Limb (tissue), 2 donors: Measurements from ENCODE around the gene F13A1.
A peak's percentile ranks its signal among the peaks of the same experiment; 100 is the strongest.
"Not testable (repeated sequence)": the region's sequence is repeated elsewhere in the genome, so short reads cannot be mapped to it uniquely, and the experiment has no call there.

ENCODE experiments used
- DNase-seq, 2 donors: peaks; one replicate each; pipeline ENCODE4 v3.0.0-alpha.2; 2016; ENCODE audit errors: extremely low spot score in 2 of 2

The F13A1 gene

DNA sequence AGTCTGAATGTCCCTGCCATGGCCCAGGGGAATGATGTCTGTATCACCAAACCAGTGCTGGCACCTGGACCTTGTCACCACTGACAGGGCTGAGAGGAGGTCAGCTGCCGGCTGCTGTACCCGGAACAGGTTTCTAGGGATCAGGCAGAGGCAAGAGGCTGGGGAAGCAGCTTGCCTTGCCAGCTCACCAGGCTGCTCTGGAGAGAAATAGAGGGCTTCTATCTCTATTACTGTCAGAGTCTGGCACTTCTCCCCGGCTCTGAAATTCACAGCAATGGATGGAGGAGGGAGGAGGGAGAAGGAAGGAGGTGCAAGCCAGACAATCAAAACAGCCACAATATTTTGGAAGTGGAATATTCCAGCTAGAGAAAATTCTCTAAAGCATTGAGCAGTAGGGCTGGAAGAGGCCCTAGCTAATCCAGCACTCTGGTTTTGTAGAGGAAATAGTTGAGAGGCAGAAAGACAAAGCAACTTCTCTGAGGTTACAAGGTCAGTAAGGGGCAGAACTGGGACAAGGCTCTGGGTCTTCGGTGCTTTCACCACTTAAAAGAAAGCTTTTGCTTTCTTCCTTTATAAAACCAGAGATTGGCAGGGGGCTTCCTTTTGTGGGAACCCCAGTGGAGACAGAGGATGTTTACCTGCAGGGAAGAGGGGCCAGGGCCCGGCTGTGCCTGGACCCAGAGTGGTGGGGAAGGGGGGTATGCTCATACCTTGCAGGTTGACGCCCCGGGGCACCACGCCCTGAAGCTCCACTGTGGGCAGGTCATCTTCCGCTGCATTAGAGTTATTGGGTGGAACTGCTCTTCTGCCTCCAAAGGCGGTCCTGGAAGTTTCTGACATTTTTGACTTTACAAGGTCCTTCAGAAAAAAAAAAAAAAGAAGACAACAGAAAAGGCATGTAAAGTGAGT lies 2.4 kb downstream of the F13A1 start:
- DNase-seq, result no peak

DNA sequence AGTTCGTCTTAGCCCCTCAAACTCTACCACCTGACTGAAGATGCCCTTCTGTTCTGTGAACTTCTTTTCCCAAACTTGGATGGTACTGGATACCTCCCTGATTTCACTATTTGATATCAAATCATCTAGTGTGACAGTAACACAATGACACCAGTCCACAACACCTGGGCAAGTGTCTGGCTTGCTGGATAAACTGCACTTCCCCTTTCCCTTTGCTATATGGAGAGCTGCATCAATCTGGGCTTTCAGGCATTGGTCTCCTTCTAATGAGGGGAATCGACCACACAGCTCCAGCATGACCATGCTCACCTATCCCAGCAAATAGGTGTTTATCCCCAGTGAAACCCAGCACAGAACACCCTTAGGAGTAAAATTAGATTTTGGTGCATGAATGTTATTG lies 3.1 kb downstream of the F13A1 start:
- no peak for DNase-seq

DNA sequence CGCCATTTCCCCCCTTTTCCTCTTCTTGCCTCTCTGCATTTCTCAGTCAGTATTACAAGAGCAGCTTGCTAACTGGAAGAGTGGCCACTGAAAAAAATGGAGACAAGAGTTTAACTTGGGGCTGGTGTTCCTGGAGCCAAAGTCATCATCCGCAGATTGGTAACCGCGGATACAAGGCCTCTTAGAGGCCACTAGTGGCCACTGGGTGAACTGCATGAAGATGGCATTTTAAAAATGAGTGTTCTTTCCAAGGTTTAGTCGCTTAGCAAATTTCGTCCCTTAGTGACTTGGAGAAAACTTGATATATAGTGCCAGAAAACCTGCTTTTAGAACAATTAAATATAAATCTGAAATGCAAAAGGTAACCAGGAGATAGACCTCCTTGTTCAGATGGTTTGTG lies 4.8 kb downstream of the F13A1 start:
- peak; percentile 50 to 64 for DNase-seq

DNA sequence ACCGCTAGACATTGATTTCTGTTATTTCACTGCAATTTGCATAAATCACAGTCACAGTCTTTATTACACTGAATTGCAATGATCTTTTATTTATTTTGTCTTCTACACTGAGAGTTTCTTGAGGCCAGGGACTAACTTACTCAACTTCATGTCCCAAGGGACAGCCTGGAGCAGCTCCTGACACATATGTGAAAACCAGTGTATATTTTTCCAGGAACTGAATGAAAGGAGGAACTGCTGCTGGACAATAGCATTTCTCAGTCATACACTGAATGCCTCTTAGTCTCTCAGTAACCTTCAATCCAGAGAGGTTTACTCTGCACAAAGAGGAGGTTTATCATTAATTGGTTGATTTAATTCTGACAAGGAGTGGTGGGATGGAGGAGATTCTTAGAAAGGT lies 5.9 kb downstream of the F13A1 start:
- no peak for DNase-seq

DNA sequence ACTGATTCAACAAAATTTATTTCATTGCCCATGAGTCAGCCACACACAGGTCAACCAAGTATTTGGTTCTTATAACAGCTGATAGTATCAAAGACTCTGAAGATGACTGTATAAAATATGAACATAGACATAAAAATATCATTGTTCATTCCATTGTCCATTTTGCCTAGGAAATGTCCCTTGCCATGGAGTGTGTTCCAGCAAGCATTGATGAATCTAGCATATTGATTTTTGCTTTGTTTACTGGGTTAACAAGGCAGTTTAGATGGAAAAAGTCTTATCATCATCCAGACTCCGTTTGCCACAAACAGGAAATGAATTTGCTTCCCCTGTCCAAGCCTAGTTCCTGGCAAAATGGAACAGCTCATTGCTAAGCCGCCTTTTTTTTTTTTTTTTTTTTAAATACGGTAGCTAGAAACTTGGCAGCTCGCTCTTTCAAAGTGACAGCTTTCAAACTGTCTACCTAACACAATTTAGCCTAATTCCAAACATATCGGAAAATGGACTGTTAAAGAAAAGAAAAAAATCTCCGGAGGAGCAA lies 7.5 kb downstream of the F13A1 start:
- no peak for DNase-seq

DNA sequence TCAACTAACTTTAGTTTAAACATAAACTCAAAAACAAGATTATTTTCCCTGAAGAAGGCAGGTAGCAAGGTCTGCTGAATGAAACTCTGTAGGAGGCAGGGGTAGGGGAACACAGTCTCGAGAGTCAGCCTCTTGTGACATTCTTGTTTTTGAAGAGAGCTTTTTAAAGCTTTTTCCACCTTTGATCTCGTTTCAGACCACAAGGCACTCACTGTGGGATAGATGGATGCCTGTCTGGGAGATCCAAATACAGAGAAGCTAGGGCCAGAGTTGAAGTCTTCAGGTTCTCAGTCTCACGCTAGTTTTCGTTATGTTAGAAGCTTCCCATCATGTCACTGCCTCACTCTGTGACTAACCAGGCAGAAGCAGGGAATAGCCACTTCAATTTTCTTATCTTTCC lies 14.9 kb downstream of the F13A1 start:
- DNase-seq, result no peak

DNA sequence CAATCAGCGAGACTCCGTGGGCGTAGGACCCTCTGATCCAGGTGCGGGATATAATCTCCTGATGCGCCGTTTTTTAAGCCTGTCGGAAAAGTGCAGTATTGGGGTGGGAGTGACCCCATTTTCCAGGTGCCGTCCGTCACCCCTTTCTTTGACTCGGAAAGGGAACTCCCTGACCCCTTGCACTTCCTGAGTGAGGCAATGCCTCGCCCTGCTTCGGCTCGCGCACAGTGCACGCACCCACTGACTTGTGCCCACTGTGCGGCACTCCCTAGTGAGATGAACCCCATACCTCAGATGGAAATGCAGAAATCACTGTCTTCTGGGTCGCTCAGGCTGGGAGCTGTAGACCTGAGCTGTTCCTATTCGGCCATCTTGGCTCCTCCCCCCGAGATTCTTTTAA lies 20.1 kb downstream of the F13A1 start:
- not testable (repeated sequence) for DNase-seq

DNA sequence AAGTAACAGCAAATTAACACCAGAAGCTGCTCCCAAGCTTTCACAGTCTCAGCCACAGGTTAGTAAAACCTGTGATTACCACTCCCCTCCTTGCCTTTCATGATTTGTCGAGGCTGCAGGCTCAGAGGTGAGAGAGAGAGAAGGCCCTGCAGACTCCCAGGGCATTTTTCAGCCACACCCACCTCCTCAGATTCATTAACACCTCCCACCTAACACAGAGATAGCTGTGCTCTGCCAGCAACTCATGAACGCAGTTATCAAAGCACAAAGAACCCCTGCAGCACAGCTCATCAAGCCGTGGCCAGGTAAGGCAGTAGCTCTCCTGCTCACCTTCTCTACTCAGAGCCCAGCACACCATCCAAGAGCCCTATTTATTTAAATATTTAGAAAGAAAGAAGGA lies 27.1 kb downstream of the F13A1 start:
- no peak for DNase-seq

DNA sequence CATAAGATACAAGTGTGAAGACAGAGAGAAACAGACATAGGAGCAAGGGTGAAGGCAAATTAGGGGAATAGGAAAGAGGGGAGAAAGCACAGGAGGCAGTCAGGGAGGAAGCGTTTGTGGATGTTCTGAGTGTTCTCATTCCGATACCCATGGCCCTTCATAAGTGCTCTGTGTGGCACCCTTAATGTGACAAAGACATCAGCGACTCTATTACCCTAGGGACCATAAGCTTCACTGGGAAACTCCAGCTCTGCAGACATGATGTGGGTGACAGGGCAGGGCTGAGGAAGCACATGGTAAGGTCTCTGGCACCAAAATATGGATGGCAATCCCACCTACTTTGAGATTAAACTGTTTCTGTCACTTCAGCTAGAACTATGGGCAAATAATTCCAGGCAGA lies 33.0 kb downstream of the F13A1 start:
- no peak for DNase-seq

DNA sequence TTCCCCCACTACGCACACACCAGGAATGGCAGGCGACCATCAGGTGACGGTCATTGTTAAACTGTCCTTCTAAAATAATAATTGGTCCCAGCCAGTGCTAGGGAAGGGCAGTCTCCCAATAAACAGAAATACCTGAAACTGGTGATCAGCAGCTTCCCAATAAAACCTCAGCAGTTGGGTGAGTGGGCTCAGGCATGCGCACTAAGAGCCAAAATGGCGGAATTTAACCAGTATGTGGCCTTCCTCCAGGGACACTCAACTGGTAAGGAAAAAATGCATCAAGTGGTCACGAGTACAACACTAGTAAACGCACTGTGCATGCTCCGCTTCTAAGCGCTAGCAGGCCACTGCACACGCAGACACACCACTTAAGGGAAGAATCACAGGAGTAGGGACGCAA lies 34.8 kb downstream of the F13A1 start:
- no peak for DNase-seq

DNA sequence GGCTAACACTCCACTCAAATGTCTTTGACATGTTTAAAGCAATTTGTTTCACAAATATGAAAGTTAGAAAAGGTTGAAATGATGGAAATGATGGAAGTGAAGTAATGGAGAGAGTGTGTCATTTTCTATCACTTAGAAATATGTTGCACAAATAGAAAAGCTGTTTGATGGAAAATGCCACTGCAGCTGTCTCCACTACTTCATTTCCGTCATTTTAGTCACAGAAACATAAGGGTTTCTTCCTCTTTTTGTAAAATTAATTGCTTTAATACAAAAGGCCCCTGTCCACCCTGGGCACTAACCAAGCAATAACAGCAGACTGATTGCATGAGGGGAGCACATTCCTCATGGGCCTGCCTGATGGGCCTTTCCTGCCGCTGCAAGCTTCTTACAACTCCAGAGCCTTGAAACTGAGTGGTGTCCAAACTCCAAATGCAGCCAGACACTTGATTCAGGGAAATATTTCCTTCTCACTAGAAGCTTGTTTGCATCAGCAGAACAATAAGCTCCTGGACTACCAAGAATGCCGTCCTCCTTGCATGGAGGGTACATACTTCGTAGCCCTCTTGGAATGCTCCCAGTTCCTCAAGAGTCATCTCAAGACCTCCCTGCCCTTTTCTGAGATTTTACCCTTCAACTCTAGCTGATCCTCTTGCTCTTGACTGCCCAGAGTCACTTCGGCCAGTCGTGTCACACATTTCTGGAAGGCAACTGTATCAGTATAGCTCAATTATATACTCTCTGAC lies 36.1 kb downstream of the F13A1 start:
- DNase-seq, result no peak

DNA sequence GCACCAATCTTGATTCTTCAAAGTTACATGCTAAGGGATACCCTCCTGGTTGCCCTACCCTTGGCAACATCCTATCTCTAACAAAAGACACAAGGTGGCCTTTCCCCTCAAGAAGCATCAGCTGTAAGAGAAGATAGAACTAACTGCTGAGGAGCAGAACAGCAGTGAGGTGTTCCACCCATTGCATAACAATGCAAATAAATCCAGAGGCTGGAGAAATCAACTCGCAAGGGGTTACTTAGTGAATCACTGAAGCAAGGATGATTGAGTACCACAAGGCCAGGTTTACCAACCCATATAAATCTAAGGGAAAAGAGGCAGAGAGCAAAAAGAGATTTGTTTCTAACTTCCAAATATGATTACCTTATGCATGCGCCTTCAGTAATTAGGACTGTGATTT lies 36.7 kb downstream of the F13A1 start:
- DNase-seq, result no peak

DNA sequence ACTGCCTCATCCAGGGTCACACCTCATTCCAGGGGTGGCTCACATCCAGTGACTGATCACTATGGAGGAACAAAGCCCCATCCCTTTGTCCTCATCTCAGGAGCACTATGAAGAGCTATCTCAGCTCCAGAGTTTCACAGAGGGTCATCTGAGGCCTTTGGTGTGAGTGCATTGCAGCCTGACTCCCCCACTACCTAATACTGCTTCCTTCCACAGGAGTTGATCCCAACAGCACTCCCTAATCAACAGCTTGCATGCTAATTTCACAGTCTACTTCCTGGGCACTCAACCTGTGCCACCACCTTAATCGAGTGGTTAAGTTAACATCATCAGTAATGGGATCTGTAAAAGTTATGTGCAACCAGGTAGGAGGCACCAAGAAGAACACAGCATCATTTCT lies 37.7 kb downstream of the F13A1 start:
- no peak for DNase-seq

DNA sequence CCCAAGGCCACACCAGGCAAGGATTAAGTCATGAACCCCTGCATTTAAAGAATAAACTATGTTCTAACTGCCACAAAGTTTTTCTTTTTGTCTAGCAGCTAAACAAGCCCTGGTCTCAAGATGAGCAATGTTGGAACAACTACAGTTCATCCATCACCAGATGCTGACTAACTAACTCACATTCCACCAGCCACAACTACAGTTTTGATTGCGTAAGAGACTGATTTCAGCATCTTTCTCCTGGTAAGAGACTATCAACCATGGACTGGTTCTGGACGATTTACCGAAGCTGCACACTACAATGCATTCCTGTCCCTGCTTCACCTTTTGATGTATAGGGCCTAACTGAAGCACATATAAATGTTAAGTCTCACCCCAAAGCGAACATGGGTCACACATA lies 43.0 kb downstream of the F13A1 start:
- DNase-seq, result no peak

DNA sequence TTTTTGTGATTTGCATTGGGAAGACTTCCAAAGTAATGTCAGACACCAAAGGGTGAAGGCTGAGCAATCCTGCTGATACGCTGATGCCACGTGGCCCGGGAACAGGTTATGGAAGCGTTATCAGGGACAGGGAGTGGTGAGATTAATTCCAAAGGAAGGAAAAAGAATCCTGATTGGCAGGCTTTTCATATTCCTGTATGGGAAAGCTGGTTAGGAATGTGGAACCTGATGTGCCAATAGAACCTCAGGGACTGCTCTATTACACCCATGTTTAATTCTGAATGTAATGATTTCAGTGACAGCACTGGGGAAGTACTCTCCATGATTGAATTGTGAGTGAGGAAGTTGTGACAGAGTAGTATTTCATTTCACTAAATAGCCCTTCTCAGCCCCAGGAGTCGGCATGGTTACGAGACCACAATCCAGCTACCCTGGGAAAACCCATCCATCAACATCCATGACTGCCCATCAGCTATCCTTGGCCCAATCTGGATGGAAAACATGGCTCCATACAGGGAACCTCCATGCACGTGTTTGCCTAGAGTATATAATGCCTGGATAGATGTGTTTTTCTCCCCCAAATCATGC lies 49.4 kb downstream of the F13A1 start:
- no peak for DNase-seq

DNA sequence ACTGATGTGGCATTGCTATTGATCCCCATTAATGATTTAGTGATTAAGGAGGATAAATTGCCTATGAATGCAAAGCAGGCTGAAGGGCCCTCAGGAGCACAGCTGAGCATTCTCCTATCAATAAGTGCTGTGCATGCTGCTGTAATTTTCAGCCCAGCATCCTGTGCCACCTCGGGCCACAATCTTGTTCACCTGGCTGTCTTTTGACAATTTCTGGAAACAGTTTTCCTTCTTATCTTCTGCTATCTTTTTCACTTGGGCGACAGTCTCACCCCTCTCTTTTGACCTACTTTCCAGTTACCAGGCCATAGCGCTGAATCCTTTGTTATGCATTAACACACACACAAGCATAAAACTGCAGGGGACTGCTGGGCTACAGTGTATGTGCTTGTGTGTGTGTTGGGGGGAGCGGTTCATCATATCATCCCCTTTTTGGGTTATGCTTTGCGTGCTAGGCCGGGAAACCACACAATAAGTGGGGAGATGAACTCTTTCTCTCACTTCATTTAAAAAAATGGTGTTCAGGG lies 60.2 kb downstream of the F13A1 start:
- no peak for DNase-seq

DNA sequence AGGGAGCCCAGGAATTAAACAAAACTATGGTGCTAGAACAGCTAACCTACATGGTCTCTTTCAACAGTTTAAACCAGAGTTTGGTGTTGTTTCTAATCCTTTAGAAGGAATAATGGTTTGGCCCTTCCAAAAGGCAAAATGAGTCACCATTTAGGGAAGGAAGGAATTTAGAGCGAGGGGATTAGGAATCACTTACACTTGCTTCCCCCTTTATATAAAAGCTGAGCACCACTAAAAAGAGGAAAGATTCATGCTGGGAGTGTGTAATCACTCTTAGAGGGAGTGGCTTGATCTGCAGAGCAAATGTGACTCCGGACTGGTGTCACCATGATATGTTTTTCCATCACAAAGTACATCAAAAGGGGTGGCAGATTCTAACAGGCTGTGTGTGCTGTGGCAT lies 63.6 kb downstream of the F13A1 start:
- no peak for DNase-seq

DNA sequence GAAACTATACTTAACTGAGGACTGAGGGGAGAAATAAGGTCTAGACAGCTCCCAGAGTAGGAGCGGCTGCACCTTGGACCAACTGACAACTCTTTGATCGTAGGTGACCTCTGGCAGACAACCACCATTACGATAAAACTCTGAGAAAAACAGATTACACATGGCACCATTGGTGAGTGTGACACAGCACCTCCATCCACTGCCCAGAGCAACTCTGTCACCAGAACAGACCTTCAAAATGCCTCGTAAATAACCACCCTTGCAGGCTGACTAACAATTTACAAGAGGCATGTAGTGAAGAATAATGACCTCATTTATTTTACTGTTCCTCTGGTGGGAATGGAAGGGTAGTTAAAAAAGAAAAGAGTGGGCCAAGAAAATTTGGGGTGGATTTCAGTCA lies 64.2 kb downstream of the F13A1 start:
- DNase-seq, result no peak

DNA sequence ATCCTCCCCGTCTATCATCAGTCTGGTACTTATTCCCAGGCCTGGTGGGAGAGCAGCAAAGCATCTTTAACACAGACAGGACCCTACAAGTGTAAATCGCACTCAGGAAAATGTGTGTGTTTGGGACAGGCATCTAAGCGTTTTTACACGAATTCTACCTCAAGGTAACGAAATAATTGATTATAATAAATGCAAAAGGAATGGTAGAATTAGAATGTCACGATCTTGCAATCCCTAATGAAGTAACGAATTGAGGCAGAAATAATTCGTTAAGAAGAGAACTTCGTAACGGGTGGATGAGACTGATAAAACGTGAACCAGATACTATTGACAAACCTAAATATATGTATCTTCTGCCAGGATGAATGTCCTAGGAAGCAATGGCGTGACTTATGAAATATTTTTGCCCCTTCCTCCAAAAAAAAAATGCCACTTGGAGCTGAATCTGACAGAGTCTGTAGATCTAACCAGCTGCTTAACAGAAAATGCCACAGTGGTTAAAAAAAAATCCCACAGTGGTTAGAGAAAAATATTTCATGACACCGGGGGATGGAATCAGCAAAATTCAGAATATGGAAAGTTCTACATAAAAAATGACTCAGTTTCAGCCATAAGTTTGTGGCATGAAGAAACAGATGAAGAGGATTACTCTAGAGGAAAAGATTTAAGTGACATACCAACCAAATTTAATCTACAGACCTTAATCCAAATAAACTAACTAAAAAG lies 68.7 kb downstream of the F13A1 start:
- DNase-seq, result no peak

DNA sequence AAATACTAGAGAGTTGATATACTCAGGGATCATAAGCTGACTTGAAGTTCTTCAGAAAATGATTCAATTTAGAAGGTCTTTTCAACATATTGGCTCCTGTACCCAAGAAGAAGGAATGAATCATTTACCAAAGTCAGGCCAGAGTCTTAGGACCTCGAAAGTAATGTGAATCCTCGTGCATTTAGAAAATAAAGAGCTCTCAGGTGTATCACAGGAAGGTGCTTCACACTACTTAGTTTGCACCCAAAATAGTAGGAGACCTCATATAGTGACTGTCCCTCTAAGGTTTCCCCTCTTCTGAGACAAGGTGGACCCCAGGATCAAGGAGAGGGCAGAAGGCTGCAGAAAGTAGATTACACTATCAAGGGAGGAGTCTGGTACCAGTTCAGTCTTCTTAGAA lies 71.8 kb downstream of the F13A1 start:
- DNase-seq, result no peak

DNA sequence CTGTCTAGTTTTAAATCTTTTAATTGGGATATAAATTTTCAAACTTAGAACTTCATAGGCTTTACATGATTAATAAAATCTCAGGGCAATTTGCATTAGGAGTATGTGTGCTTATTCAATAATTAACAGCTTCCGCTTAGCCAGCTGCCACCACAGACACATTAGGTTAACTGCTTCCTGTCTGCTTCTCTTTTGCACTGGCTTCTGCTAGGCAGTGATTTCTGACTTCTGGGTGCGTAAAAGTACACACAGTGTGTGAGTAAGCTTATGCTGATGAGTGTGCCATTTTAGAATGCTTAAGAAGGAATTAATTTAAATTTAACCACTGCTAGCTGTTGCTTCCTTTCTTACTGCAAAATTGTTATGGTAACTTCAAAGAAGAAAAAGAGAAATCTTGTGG lies 73.9 kb downstream of the F13A1 start:
- DNase-seq, result no peak
